Measurements from ENCODE around the gene PPP1R13L.

- TF ChIP-seq POLR2AphosphoS5 (IDR thresholded peaks at IDR 0.05; ENCODE audit: insufficient read depth in 1 of 2, low read depth in 1 of 2) (no peak), CTCF (IDR thresholded peaks at IDR 0.05) (no peak)
These were observed 63.9 kb downstream of the PPP1R13L start for GRCh38 chr19:45340899-45341453.

Measured in vagina (tissue), 2 donors.